Esophagus muscularis mucosa (tissue), 4 donors: ENCODE results near the gene TMEM144.

ENCODE experiments used
- EP300 ChIP-seq: sonication (generic); formaldehyde crosslinking; IDR thresholded peaks from one replicate; pipeline ENCODE4 v1.6.1; 2017; ENCODE audit warnings: antibody characterized with exemption
- POLR2A ChIP-seq: fragments of 450-650 bp; IDR thresholded peaks from one replicate; pipeline ENCODE4 v1.6.1; 2017; ENCODE audit warnings: antibody characterized with exemption, moderate library complexity, mild to moderate bottlenecking, low read depth
- POLR2AphosphoS5 ChIP-seq, 2 donors: sonication (generic); formaldehyde crosslinking; IDR thresholded peaks; one replicate each; pipeline ENCODE4 v1.6.1; 2017; ENCODE audit warnings: antibody characterized with exemption in 2 of 2
- TF ChIP-seq, protein P1 (sequence below), 3 experiments: fragments of 200-600 bp in 2 of 3; fragments of 450-650 bp in 1 of 3; sonication (generic) in 2 of 3; IDR thresholded peaks; one replicate each; pipeline ENCODE4 v1.5.1; 2017 to 2019; ENCODE audit warnings: antibody characterized with exemption in 3 of 3, mild to moderate bottlenecking in 2 of 3, moderate library complexity in 1 of 3

DNA sequence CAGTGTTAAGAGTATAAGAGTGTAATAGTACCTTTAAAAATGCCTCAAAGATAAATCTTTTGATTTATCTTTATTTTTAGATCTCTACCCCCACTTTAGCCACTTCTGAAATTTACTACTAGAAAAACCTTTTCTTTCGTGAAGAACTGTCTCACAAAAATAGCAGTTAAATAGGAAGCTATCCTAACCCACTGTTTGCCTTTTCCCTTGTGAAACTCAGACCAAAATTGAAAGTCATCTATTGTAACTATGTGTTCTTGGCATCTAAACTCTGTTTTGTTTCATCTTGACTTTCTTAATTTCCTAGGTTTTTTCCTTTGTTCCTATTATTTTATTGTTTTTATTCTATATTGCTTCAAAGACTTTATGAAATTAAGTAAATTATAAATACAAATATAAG is 7.8 kb upstream of the TMEM144 start:
- TF ChIP-seq, protein P1, sequence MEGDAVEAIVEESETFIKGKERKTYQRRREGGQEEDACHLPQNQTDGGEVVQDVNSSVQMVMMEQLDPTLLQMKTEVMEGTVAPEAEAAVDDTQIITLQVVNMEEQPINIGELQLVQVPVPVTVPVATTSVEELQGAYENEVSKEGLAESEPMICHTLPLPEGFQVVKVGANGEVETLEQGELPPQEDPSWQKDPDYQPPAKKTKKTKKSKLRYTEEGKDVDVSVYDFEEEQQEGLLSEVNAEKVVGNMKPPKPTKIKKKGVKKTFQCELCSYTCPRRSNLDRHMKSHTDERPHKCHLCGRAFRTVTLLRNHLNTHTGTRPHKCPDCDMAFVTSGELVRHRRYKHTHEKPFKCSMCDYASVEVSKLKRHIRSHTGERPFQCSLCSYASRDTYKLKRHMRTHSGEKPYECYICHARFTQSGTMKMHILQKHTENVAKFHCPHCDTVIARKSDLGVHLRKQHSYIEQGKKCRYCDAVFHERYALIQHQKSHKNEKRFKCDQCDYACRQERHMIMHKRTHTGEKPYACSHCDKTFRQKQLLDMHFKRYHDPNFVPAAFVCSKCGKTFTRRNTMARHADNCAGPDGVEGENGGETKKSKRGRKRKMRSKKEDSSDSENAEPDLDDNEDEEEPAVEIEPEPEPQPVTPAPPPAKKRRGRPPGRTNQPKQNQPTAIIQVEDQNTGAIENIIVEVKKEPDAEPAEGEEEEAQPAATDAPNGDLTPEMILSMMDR (IDR thresholded peaks at IDR 0.05) = no peak
- no peak for TF ChIP-seq POLR2AphosphoS5 (IDR thresholded peaks at IDR 0.05)
- no peak for TF ChIP-seq EP300
- no peak for TF ChIP-seq POLR2A
